GM21423 (cell line): Measurements from ENCODE around the gene SGMS1.

Experiments
- ATAC-seq: cut with Tn5 transposase; IDR thresholded peaks from one replicate; pipeline ENCODE4 v1.9.1; 2021; ENCODE audit warnings: mild to moderate bottlenecking, moderate library complexity; ENCODE audit not compliant: unreplicated experiment

Gene SGMS1

GRCh38 chr10:50316695-50317648, 306.8 kb downstream of the SGMS1 start:
- no peak for ATAC-seq

GRCh38 chr10:50316174-50316573, 307.6 kb downstream of the SGMS1 start:
- ATAC-seq = no peak

GRCh38 chr10:50315424-50315823, 308.3 kb downstream of the SGMS1 start:
- ATAC-seq = no peak

- ATAC-seq = no peak
These were observed 309.3 kb downstream of the SGMS1 start for GRCh38 chr10:50314169-50315071.

- no peak for ATAC-seq
These were observed 311.0 kb downstream of the SGMS1 start for GRCh38 chr10:50312464-50313437.

- ATAC-seq = peak; percentile 69
These were observed 313.1 kb downstream of the SGMS1 start for GRCh38 chr10:50310560-50311174.

- ATAC-seq = no peak
These were observed 314.4 kb downstream of the SGMS1 start for GRCh38 chr10:50309342-50309741.

GRCh38 chr10:50304660-50305059, 319.1 kb downstream of the SGMS1 start:
- no peak for ATAC-seq

- ATAC-seq = no peak
These were observed 323.6 kb downstream of the SGMS1 start for GRCh38 chr10:50299948-50300669.

GRCh38 chr10:50295367-50295766, 328.4 kb downstream of the SGMS1 start:
- ATAC-seq = no peak

GRCh38 chr10:50294582-50294981, 329.2 kb downstream of the SGMS1 start:
- ATAC-seq = no peak

- peak; percentile 46 for ATAC-seq
These were observed 330.0 kb downstream of the SGMS1 start for GRCh38 chr10:50293513-50294313.

GRCh38 chr10:50291261-50291850, 332.4 kb downstream of the SGMS1 start:
- no peak for ATAC-seq

GRCh38 chr10:50289196-50289595, 334.6 kb downstream of the SGMS1 start:
- no peak for ATAC-seq

- ATAC-seq = no peak
These were observed 336.6 kb downstream of the SGMS1 start for GRCh38 chr10:50286996-50287803.

GRCh38 chr10:50286517-50286916, 337.2 kb downstream of the SGMS1 start:
- ATAC-seq = no peak

GRCh38 chr10:50281967-50282522, 341.7 kb downstream of the SGMS1 start:
- no peak for ATAC-seq
